HEK293T (cell line): Measurements from ENCODE around the gene TAP2.
"Not testable (repeated sequence)": the region's sequence is repeated elsewhere in the genome, so short reads cannot be mapped to it uniquely, and the experiment has no call there.

Source experiments
- CTBP1 ChIP-seq: fragments of 450-650 bp; IDR thresholded peaks from 2 replicates; pipeline ENCODE4 v1.6.1; 2016; ENCODE audit warnings: borderline replicate concordance
- SP1 ChIP-seq: fragments of 450-650 bp; IDR thresholded peaks from 2 replicates; pipeline ENCODE4 v1.6.1; 2017

DNA sequence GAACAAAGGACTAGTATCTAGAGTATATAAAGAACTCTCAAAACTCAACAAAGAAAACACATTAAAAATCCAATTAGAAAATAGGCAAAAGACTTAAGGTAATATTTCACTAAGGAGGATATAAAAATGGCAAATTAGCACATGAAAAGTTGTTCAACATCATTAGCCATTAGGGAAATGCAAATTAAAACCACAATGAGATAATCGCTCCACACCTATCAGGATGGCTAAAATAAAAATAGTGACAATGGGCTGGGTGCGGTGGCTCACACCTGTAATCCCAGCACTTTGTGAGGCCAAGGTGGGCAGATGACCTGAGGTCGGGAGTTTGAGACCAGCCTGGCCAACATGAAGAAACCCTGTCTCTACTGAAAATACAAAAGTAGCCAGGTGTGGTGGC, 42.4 kb upstream of the TAP2 start:
- not testable (repeated sequence) for TF ChIP-seq SP1, CTBP1
